Endodermal cell (in vitro differentiated cells): ENCODE data around the gene CLECL1. TPM values are rescaled to one million over a fixed set of nuclear protein-coding genes. Genes with fewer than 3 reads are reported as not detected.

ENCODE experiments used
- DNase-seq: peaks from one replicate; pipeline ENCODE4 v3.0.0-alpha.2; 2017
- H3K27ac ChIP-seq: 2 replicates; pipeline ENCODE4 v1.5.1; 2013; ENCODE audit warnings: mild to moderate bottlenecking, low read depth, low read length, moderate library complexity
- H3K27me3 ChIP-seq: 2 replicates; pipeline ENCODE4 v1.6.1; 2013; ENCODE audit warnings: mild to moderate bottlenecking, low read length, moderate library complexity; ENCODE audit not compliant: insufficient read depth, control insufficient read depth, poor library complexity, severe bottlenecking
- H3K36me3 ChIP-seq: 2 replicates; pipeline ENCODE4 v1.7.0; 2013; ENCODE audit warnings: mild to moderate bottlenecking, low read length, moderate library complexity; ENCODE audit not compliant: control insufficient read depth, insufficient read depth
- H3K4me1 ChIP-seq: one replicate; pipeline ENCODE4 v1.7.0; 2013; ENCODE audit warnings: low read length; ENCODE audit not compliant: control insufficient read depth, insufficient read depth
- H3K4me3 ChIP-seq: 2 replicates; pipeline ENCODE4 v1.5.1; 2013; ENCODE audit warnings: mild to moderate bottlenecking, low read length, moderate library complexity
- H3K9ac ChIP-seq: 2 replicates; pipeline ENCODE4 v1.6.1; 2013; ENCODE audit warnings: mild to moderate bottlenecking, low read length, moderate library complexity; ENCODE audit not compliant: poor library complexity, severe bottlenecking; ENCODE audit errors: extremely low read depth
- H3K9me3 ChIP-seq: 2 replicates; pipeline ENCODE4 v1.6.1; 2013; ENCODE audit warnings: mild to moderate bottlenecking, low read length, moderate library complexity; ENCODE audit not compliant: control insufficient read depth
- H3K27ac Mint-ChIP-seq: 2 replicates; pipeline ENCODE4 v1.8.0; 2020; ENCODE audit warnings: mixed read lengths
- H3K27me3 Mint-ChIP-seq: 2 replicates; pipeline ENCODE4 v1.8.0; 2021; ENCODE audit warnings: mild to moderate bottlenecking, mixed read lengths; ENCODE audit not compliant: insufficient read depth
- H3K36me3 Mint-ChIP-seq: 2 replicates; pipeline ENCODE4 v1.8.0; 2020; ENCODE audit warnings: low read depth, mixed read lengths
- H3K4me1 Mint-ChIP-seq: 2 replicates; pipeline ENCODE4 v1.8.0; 2020; ENCODE audit warnings: mixed read lengths
- H3K4me3 Mint-ChIP-seq: 2 replicates; pipeline ENCODE4 v1.8.0; 2020; ENCODE audit warnings: mild to moderate bottlenecking, moderate library complexity, mixed read lengths
- H3K9me3 Mint-ChIP-seq: 2 replicates; pipeline ENCODE4 v1.8.0; 2020; ENCODE audit warnings: mild to moderate bottlenecking, mixed read lengths
- CTCF ChIP-seq: fragments of 200-600 bp; sonication (generic); conservative IDR thresholded peaks from 2 replicates; pipeline ENCODE4 v1.5.0; 2021; ENCODE audit warnings: antibody characterized with exemption, mild to moderate bottlenecking
- WGBS, 2 experiments: methylation state at CpG; one replicate each; pipeline versions ENCODE4 v1.1.5 to v1.1.7; 2013; ENCODE audit warnings: missing lambda C conversion rate in 2 of 2, mixed read lengths in 1 of 2; ENCODE audit not compliant: insufficient coverage in 1 of 2, insufficient read length in 1 of 2; 5-methylcytosine and 5-hydroxymethylcytosine counted together
- total RNA-seq, 2 donors: library from RNA; stranded (reverse); fragmentation: NEBNext Ultra II Directional in 1 of 2; extraction: Animal tissue kit (Norgen Biotek cat#: 25700) in 1 of 2; gene quantifications; 2 replicates in 1 of 2; 3 replicates in 1 of 2; pipeline ENCODE4 v1.2.1, GENCODE V29; 2021

The CLECL1 gene
- total RNA-seq, 2 donors from 2014 or later: not detected

GRCh38 chr12:9701380-9702154 is 31.3 kb downstream of the CLECL1 start:
- peaks cover 63% of the 10 kb centered on the region for H3K9me3 Mint-ChIP-seq
- no peaks in the 10 kb centered on the region for H3K4me1 ChIP-seq
- H3K27me3 Mint-ChIP-seq: peaks cover 8% of the 10 kb centered on the region
- H3K4me3 Mint-ChIP-seq: no peak overlapping the region
- H3K27ac Mint-ChIP-seq: no peak overlapping the region
- no peaks in the 10 kb centered on the region for H3K4me1 Mint-ChIP-seq
- no peaks in the 10 kb centered on the region for H3K36me3 ChIP-seq
- WGBS, 2 experiments: 97 to 100% methylated on average over 1 of the region's 1 CpG
- no peak overlapping the region for H3K27ac ChIP-seq
- H3K9ac ChIP-seq: no peak overlapping the region
- H3K36me3 Mint-ChIP-seq: peaks cover 5% of the 10 kb centered on the region
- no peak overlapping the region for H3K4me3 ChIP-seq
- no peaks in the 10 kb centered on the region for H3K27me3 ChIP-seq
- peaks cover 23% of the 10 kb centered on the region for H3K9me3 ChIP-seq
- TF ChIP-seq CTCF: no peak
- no peak for DNase-seq

- Histone ChIP-seq H3K36me3 (no peaks in the 10 kb centered on the region), H3K27me3 (no peaks in the 10 kb centered on the region), H3K9me3 (peaks cover 28% of the 10 kb centered on the region), H3K27ac (no peak overlapping the region), H3K9ac (no peak overlapping the region), H3K4me1 (no peaks in the 10 kb centered on the region), H3K4me3 (no peak overlapping the region)
- H3K9me3 Mint-ChIP-seq: peaks cover 69% of the 10 kb centered on the region
- peaks cover 8% of the 10 kb centered on the region for H3K27me3 Mint-ChIP-seq
- no peaks in the 10 kb centered on the region for H3K4me1 Mint-ChIP-seq
- H3K27ac Mint-ChIP-seq: no peak overlapping the region
- H3K4me3 Mint-ChIP-seq: no peak overlapping the region
- H3K36me3 Mint-ChIP-seq: peaks cover 15% of the 10 kb centered on the region
- no peak for DNase-seq
- 94 to 100% methylated on average over 1 to 2 of the region's 2 CpGs for WGBS, 2 experiments
- no peak for TF ChIP-seq CTCF
These were observed 32.3 kb downstream of the CLECL1 start for GRCh38 chr12:9700606-9700956.

GRCh38 chr12:9699898-9700605 is 32.8 kb downstream of the CLECL1 start:
- H3K9ac ChIP-seq: no peak overlapping the region
- TF ChIP-seq CTCF: no peak
- Mint-ChIP-seq H3K27ac (no peak overlapping the region), H3K36me3 (peaks cover 20% of the 10 kb centered on the region), H3K27me3 (peaks cover 8% of the 10 kb centered on the region), H3K4me3 (no peak overlapping the region), H3K9me3 (peaks cover 69% of the 10 kb centered on the region), H3K4me1 (no peaks in the 10 kb centered on the region)
- H3K27ac ChIP-seq: no peak overlapping the region
- H3K4me3 ChIP-seq: no peak overlapping the region
- no peaks in the 10 kb centered on the region for H3K27me3 ChIP-seq
- peaks cover 30% of the 10 kb centered on the region for H3K9me3 ChIP-seq
- no peak for DNase-seq
- no peaks in the 10 kb centered on the region for H3K36me3 ChIP-seq
- 83 to 90% methylated on average over 1 to 2 of the region's 2 CpGs for WGBS, 2 experiments
- no peaks in the 10 kb centered on the region for H3K4me1 ChIP-seq
